C4-2B (cell line): ENCODE measurements around the gene NT5DC3.

Source experiments
- H3K27ac ChIP-seq: fragments of 450-650 bp; 2 replicates; pipeline ENCODE4 v1.5.1; 2017
- CTCF ChIP-seq: fragments of 450-650 bp; conservative IDR thresholded peaks from 2 replicates; pipeline ENCODE4 v1.5.1; 2017; ENCODE audit warnings: mild to moderate bottlenecking
- ZFX ChIP-seq: fragments of 450-650 bp; IDR thresholded peaks from 2 replicates; pipeline ENCODE4 v1.6.1; 2017

Gene NT5DC3

GRCh38 chr12:103807561-103808238 is 33.3 kb downstream of the NT5DC3 start:
- no peak overlapping the region for H3K27ac ChIP-seq
- TF ChIP-seq ZFX (no peak), CTCF (no peak)

DNA sequence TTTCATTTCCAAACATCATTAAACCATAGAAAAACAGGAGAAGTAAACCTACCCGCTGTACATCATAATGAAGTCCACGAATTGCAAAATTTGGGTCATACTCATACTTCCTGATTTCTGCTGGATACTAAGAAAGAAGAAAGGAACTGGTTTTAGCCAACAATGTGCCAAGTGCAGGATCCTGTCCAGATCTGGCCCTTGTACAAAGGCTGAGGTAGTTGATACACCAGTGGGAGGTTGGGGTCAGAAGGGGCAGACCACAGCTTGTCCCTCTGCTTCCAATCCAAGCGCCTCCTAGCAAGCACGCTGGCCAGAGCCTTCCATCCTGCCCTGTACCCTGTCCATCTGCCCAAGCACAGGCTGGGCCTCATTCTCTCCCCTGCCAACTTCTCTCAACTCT is 34.2 kb downstream of the NT5DC3 start:
- no peak overlapping the region for H3K27ac ChIP-seq

DNA sequence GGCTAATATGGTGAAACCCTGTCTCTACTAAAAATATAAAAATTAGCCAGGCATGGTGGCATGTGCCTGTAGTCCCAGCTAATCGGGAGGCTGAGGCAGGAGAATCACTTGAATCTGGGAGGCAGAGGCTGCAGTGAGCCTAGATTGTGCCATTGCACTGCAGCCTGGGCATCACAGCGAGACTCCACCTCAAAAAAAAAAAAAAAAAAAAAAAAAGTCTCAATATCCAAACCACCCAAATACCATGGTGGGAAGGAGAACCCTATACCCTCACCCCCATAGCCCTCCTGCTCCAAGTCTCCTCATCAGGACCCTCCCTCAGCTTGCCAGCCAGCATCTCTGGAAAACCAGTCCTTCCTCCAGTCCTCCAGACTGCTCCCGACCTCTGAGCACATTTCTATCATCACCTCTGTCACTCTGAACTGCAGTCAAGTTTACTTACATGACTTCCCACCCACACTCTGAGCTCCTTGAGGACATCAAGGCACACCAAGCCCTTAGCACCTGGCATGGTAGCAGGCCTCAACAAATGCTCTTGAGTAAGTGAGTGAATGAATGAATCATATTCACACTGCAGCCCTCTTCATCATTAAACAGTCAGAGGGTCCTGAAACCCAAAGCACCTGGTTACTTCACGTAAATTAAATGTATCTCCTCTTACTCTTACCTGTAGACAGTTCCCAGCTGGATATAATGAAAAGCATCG is 35.2 kb downstream of the NT5DC3 start:
- TF ChIP-seq CTCF: no peak
- H3K27ac ChIP-seq: peak overlapping the region; percentile 17; the same call in 1 of the 2 replicates

More for the DNA sequence above, 34.2 kb downstream of the NT5DC3 start:
- no peak for TF ChIP-seq ZFX

DNA sequence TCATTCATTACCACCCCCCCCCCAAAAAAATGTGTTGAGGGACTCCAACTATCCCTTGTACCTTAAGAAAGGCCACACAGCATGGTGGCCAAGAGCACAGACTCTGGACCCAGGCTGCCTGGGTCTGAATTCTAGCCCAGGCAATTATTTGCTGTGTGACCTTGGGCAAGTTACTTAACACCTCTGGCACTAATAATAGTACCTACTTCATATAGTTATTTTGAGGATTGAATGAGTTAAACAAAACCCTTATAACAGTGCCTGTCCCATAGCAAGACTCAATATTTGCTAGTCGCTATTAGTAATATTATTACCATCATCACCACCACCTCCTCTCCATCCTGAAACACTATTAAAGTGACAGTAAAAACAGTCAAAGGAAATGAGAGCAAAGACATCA is 37.2 kb downstream of the NT5DC3 start:
- TF ChIP-seq CTCF (no peak), ZFX (no peak)
- H3K27ac ChIP-seq: no peak overlapping the region

GRCh38 chr12:103802586-103802886 is 38.5 kb downstream of the NT5DC3 start:
- TF ChIP-seq CTCF: no peak
- no peak for TF ChIP-seq ZFX
- no peak overlapping the region for H3K27ac ChIP-seq

GRCh38 chr12:103801709-103802585 is 39.1 kb downstream of the NT5DC3 start:
- TF ChIP-seq ZFX (no peak), CTCF (no peak)
- no peak overlapping the region for H3K27ac ChIP-seq

DNA sequence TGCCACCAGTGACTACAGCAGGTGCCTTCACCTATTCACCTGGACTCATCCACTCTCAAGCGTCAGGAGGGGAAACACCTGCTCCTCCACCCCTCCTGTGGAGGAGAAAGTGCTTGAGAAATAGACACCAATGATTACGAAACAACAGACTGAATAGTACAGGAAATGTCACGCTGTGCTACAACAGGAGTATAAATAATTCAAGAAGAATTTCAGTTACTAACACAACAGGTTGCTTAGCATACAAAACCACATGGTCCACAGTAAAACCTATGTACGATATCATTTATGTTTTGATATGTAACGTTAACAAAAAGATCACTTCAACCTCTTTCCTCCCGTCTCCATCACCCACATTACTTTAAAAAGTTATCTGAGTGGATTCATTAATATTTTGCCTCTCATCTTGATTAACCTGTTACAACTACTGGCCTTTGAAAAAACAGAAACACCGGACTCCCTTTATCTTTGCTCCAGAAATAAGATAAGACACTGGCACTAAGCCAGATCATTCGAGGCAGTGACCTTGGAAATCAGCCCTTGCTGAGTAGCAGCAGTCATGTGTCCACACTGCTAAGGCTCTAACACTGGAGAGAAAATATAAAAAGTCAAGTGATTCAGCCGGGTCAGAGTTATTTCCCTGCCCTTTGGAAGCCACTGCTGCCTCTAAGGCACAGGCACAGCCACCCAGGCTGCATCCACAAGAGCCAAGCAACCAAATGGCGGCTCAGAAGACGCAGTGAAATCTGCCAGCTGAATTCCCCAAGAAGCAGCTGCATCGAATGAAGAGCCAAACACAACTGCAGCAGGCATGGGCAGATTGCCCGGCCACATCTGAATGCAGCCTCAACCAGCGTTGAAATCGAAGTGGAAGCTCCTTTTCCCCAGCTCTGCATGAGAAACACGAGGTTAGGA is 40.9 kb downstream of the NT5DC3 start:
- TF ChIP-seq ZFX (no peak), CTCF (no peak)
- H3K27ac ChIP-seq: peak overlapping the region; percentile 46; the same call in 1 of the 2 replicates
